Measurements from ENCODE around the gene COL7A1.
A peak's percentile ranks its signal among the peaks of the same experiment; 100 is the strongest.
"Not testable (repeated sequence)": the region's sequence is repeated elsewhere in the genome, so short reads cannot be mapped to it uniquely, and the experiment has no call there.

The COL7A1 gene

GRCh38 chr3:48538451-48538850 lies 56.7 kb downstream of the COL7A1 start:
- no peak for TF ChIP-seq CTCF (IDR thresholded peaks at IDR 0.05)
- Mint-ChIP-seq H3K36me3 (ENCODE audit: low read depth) (peaks cover 76% of the 10 kb centered on the region), H3K4me1 (peaks cover 1% of the 10 kb centered on the region), H3K4me3 (no peak overlapping the region), H3K27me3 (ENCODE audit: low read depth, poor library complexity) (peaks cover 6% of the 10 kb centered on the region), H3K27ac (no peak overlapping the region), H3K9me3 (no peaks in the 10 kb centered on the region)
- no peak for DNase-seq

GRCh38 chr3:48536785-48537184 lies 58.3 kb downstream of the COL7A1 start:
- no peaks in the 10 kb centered on the region for H3K9me3 Mint-ChIP-seq
- no peaks in the 10 kb centered on the region for H3K4me1 Mint-ChIP-seq
- H3K27ac Mint-ChIP-seq, result no peak overlapping the region
- TF ChIP-seq CTCF (IDR thresholded peaks at IDR 0.05), result no peak
- H3K4me3 Mint-ChIP-seq, result no peak overlapping the region
- DNase-seq, result no peak
- H3K36me3 Mint-ChIP-seq (ENCODE audit: low read depth), result peaks cover 73% of the 10 kb centered on the region
- H3K27me3 Mint-ChIP-seq (ENCODE audit: low read depth, poor library complexity), result peaks cover 6% of the 10 kb centered on the region

GRCh38 chr3:48536116-48536515 lies 59.0 kb downstream of the COL7A1 start:
- no peaks in the 10 kb centered on the region for H3K4me1 Mint-ChIP-seq
- H3K9me3 Mint-ChIP-seq, result no peaks in the 10 kb centered on the region
- TF ChIP-seq CTCF (IDR thresholded peaks at IDR 0.05), result no peak
- no peak overlapping the region for H3K4me3 Mint-ChIP-seq
- H3K36me3 Mint-ChIP-seq (ENCODE audit: low read depth), result peaks cover 75% of the 10 kb centered on the region
- peaks cover 6% of the 10 kb centered on the region for H3K27me3 Mint-ChIP-seq (ENCODE audit: low read depth, poor library complexity)
- H3K27ac Mint-ChIP-seq, result no peak overlapping the region
- DNase-seq, result no peak

GRCh38 chr3:48535578-48535977 lies 59.6 kb downstream of the COL7A1 start:
- peak overlapping the region; percentile 39 for H3K27ac Mint-ChIP-seq
- H3K9me3 Mint-ChIP-seq, result no peaks in the 10 kb centered on the region
- TF ChIP-seq CTCF (IDR thresholded peaks at IDR 0.05), result no peak
- H3K36me3 Mint-ChIP-seq (ENCODE audit: low read depth), result peaks cover 80% of the 10 kb centered on the region
- no peaks in the 10 kb centered on the region for H3K4me1 Mint-ChIP-seq
- peaks cover 6% of the 10 kb centered on the region for H3K27me3 Mint-ChIP-seq (ENCODE audit: low read depth, poor library complexity)
- no peak for DNase-seq
- no peak overlapping the region for H3K4me3 Mint-ChIP-seq

GRCh38 chr3:48532977-48533337 lies 62.2 kb downstream of the COL7A1 start:
- H3K4me3 Mint-ChIP-seq, result no peak overlapping the region
- peaks cover 6% of the 10 kb centered on the region for H3K27me3 Mint-ChIP-seq (ENCODE audit: low read depth, poor library complexity)
- H3K27ac Mint-ChIP-seq, result no peak overlapping the region
- no peak for TF ChIP-seq CTCF (IDR thresholded peaks at IDR 0.05)
- no peaks in the 10 kb centered on the region for H3K9me3 Mint-ChIP-seq
- H3K4me1 Mint-ChIP-seq, result no peaks in the 10 kb centered on the region
- DNase-seq, result no peak
- peaks cover 82% of the 10 kb centered on the region for H3K36me3 Mint-ChIP-seq (ENCODE audit: low read depth)

GRCh38 chr3:48532271-48532976 lies 62.7 kb downstream of the COL7A1 start:
- TF ChIP-seq CTCF (IDR thresholded peaks at IDR 0.05), result no peak
- Mint-ChIP-seq H3K9me3 (no peaks in the 10 kb centered on the region), H3K4me3 (no peak overlapping the region), H3K36me3 (ENCODE audit: low read depth) (peaks cover 84% of the 10 kb centered on the region), H3K27ac (no peak overlapping the region), H3K27me3 (ENCODE audit: low read depth, poor library complexity) (peaks cover 6% of the 10 kb centered on the region), H3K4me1 (no peaks in the 10 kb centered on the region)
- no peak for DNase-seq

GRCh38 chr3:48530701-48531100 lies 64.4 kb downstream of the COL7A1 start:
- H3K9me3 Mint-ChIP-seq; DNase-seq; H3K4me3 Mint-ChIP-seq; H3K4me1 Mint-ChIP-seq; H3K27me3 Mint-ChIP-seq (ENCODE audit: low read depth, poor library complexity); H3K27ac Mint-ChIP-seq: not testable (repeated sequence)
- H3K36me3 Mint-ChIP-seq (ENCODE audit: low read depth), result peaks cover 86% of the 10 kb centered on the region
